ENCODE results near the gene SPTAN1.
A peak's percentile ranks its signal among the peaks of the same experiment; 100 is the strongest.

SPTAN1 gene

GRCh38 chr9:128607642-128608350 is 55.4 kb downstream of the SPTAN1 start:
- peak; percentile 98 for DNase-seq

DNA sequence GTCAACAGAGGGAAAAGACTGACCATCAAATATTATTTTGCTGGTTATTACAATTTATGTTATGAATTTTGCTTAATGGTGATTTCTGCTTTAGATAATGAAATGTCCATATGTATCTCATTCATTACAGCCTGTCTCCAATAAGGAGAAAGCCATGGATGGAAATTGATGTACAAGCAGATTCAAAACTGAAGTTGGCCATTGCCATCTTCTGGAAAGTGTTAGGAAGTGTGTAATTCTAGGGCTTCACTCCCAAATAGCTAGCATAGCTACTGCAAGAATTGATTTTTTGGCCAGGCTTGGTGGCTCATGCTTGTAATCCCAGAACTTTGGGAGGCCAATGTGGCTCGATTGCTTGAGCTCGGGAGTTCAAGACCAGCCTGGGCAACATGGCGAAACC is 58.5 kb downstream of the SPTAN1 start:
- DNase-seq: no peak

DNA sequence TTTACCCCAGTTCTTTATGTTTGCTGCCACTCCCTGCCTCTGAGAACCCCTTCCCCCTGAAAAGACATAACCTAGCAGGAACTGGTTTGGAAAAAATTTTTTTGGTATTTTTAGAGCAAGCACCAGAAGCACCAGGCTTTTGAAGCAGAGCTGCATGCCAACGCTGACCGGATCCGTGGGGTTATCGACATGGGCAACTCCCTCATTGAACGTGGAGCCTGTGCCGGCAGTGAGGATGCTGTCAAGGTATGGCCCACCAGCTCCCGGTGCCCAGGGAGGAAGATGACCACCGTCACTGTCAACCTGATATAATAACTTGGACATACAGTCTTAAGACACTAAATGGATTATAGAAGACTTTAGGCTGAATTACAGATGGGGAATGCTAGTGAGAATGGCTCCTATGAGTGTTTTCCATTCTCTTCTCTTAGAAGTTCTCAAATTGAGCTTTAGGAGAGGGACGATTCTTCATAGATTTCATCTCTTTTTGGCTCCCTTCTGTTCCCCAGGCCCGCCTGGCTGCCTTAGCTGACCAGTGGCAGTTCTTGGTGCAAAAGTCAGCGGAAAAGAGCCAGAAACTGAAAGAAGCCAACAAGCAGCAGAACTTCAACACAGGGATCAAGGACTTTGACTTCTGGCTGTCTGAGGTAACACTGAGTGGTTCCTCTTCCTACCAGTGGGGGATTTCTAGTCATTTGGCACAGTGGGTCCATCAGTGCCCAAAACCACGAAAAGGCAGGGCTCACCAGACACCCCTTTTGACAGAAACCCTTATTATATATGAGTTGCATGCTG is 59.4 kb downstream of the SPTAN1 start:
- no peak for DNase-seq

GRCh38 chr9:128614728-128615127 is 62.3 kb downstream of the SPTAN1 start:
- DNase-seq: no peak

GRCh38 chr9:128615571-128615970 is 63.2 kb downstream of the SPTAN1 start:
- no peak for DNase-seq

GRCh38 chr9:128617943-128618342 is 65.6 kb downstream of the SPTAN1 start:
- DNase-seq: no peak

GRCh38 chr9:128619127-128619526 is 66.7 kb downstream of the SPTAN1 start:
- DNase-seq: no peak

DNA sequence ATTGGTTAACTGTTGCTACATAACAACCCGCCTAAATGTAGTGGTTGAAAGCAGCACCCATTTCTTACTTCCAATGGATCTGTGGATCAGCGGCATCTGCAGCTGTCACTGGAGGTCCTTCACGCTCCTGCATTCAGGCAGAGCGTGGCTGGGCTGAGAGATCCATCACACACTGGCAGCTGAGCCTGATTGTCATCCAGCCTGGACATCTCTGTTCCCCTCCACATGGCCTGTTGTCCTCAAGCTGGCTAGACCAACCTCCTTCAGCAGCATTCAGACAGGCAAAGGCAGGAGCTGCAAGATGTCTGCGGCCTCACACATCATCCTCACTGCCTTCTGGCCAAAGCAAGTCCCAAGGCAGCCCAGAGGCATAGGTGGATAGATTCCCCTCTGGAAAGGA is 67.4 kb downstream of the SPTAN1 start:
- DNase-seq: no peak

GRCh38 chr9:128621730-128622455 is 69.5 kb downstream of the SPTAN1 start:
- DNase-seq: no peak

GRCh38 chr9:128624566-128624965 is 72.2 kb downstream of the SPTAN1 start:
- no peak for DNase-seq

GRCh38 chr9:128625391-128626146 is 73.2 kb downstream of the SPTAN1 start:
- DNase-seq: no peak

DNA sequence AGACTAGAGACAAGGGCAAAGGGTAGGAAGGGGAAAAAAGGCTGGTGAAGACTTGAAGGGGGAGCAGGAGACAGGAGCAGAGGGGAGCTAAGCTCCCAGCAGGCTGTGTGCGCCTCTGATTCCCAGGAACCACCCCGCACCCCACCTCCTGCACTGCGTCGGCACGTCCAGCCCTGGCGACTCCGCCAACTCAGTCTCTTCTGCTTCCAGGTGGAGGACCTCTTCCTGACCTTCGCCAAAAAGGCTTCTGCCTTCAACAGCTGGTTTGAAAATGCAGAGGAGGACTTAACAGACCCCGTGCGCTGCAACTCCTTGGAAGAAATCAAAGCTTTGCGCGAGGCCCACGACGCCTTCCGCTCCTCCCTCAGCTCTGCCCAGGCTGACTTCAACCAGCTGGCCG is 73.8 kb downstream of the SPTAN1 start:
- no peak for DNase-seq

- no peak for DNase-seq
These were observed 74.8 kb downstream of the SPTAN1 start for GRCh38 chr9:128627127-128627715.

- no peak for DNase-seq
These were observed 75.5 kb downstream of the SPTAN1 start for GRCh38 chr9:128627906-128628305.

DNA sequence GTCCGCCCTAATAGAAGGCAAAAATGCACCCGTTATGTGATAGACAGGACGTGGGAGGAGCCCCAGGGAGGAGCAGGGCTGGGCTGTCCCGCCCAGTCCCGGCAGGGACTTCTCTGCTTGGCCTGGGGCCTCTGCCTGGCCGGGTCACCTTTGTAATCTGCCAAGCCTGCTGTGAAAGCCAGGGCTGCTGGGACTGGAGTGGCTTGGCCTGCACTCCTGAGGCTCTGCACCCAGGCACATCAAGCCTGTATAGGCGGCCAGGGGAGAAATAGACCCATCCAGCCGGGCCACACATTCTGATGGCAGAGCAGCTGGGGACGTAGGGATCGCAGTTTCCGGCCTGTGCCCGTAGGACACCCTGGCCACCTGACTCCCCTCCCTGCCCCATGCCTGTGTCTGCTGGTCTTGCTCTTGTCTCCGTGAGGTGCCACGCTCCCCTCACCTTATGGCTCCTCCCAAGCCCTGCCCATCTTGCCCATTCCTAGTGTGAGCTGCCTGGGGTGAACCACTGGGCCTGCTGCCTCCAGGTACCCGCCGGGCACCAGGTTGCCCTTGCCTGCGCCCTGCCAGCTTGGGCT is 76.2 kb downstream of the SPTAN1 start:
- no peak for DNase-seq

DNA sequence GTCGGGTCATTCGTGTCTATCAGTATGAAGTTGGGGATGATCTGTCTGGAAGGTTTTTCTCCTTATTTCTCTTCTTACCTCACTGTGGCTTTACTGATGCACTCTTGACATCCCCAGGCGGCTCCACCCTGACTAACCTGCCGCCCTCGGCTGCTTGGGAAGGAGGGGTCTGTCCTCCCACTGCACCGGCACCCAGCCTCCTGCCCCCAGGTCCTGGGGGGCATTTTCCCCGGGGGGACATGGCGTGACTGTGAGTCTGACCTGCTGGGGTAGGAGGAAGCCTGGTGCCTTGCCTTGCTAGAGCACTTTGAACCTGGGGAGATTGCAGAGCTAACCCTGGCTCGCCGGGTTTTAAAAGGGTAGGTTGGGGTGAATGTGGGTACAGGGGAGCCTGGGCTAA is 76.7 kb downstream of the SPTAN1 start:
- no peak for DNase-seq

- DNase-seq: no peak
These were observed 77.6 kb downstream of the SPTAN1 start for GRCh38 chr9:128629852-128630545.

DNA sequence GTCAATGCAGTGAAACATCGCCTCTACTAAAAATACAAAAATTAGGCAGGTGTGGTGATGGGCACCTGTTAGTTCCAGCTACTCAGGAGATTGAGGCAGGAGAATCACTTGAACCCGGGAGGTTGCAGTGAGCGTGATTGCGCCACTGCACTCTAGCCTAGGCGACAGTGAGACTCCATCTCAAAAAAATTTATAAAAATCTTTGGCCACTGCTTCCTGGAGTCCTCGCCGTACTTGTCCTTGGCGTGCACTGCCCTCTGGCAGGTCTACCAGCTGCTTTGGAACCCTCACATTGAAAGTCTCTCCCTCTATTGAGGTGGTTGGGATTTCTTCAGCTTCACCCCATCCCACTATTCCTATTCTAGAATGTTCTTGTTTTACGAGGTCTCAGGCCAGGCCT is 79.2 kb downstream of the SPTAN1 start:
- no peak for DNase-seq

- no peak for DNase-seq
These were observed 79.7 kb downstream of the SPTAN1 start for GRCh38 chr9:128632066-128632465.

DNA sequence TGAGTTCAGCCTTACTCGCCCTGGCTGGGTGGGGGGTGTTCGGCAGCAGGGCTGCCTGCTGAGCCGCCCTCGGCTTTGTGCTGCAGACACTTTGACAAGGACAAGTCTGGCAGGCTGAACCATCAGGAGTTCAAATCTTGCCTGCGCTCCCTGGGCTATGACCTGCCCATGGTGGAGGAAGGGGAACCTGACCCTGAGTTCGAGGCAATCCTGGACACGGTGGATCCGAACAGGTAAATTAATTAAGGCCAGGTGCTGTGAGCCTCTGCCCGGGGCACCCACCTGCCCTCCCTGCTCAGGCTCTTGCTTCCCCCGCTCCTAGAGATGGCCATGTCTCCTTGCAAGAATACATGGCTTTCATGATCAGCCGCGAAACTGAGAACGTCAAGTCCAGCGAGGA is 80.1 kb downstream of the SPTAN1 start:
- DNase-seq: no peak

DNA sequence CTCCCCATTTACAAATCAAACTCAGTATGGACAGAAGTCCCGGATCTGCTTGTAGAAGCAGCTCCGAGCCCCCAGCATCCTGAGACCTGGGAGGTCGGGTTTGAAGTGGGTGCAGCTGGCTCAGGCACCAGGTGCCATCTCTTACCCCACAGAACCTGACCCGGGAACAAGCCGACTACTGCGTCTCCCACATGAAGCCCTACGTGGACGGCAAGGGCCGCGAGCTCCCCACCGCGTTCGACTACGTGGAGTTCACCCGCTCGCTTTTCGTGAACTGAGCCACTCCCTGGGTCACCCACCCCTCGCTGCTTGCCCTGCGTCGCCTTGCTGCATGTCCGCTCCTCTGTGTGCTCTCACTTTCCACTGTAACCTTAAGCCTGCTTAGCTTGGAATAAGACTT is 80.7 kb downstream of the SPTAN1 start:
- DNase-seq: no peak

DNA sequence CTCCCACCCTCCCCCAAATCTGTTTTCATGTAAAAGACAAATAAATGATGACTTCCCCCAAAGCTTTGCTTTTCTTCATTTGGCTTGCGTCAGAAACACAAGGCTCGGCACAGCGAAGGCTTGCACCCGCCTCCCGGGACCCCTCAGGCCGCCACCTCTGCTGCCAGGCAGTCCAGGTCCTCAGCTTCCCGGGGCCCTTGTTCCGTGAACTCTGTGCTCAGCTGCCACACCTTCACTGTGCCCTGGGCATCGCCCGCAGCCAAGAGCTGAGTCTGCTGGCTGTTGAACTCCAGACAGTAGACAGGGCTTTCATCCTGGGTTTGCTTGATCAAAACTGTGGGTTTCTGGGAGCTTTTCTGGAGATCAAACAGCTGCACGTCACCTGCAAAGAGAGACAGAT is 81.2 kb downstream of the SPTAN1 start:
- no peak for DNase-seq
